ENCODE data around the gene ST6GALNAC3.

ST6GALNAC3 gene

DNA sequence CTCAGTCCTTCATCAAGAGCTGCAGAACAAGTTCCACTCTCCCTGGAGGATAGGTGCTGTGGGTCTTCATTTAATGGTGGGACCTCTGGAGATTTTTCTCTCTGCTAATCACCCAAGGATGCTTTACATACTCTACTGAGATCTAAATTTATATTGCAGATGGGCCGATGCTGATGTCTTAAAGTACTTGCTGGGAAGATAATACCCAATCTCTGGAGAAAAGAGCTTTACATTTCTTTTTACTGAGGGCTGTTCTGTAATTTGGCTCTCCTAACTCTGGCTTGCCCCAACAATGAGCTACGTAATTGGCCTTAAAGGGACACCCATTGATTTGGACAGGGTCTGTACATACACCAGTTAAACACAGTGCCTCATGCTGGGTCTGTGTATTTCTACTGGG is 86.9 kb downstream of the ST6GALNAC3 start:
- DNase-seq (ENCODE audit: low spot score), result no peak
- Histone ChIP-seq H3K9me3 (ENCODE audit: severe bottlenecking) (no peaks in the 10 kb centered on the region), H3K4me3 (ENCODE audit: severe bottlenecking) (no peak overlapping the region), H3K27ac (ENCODE audit: poor library complexity, severe bottlenecking) (no peak overlapping the region), H3K4me1 (ENCODE audit: insufficient read depth, poor library complexity, severe bottlenecking) (no peaks in the 10 kb centered on the region), H3K36me3 (ENCODE audit: low read depth) (no peaks in the 10 kb centered on the region), H3K27me3 (ENCODE audit: insufficient read depth, poor library complexity, severe bottlenecking) (no peaks in the 10 kb centered on the region)
- ATAC-seq (ENCODE audit: low read depth), result no peak
- TF ChIP-seq, protein P1, sequence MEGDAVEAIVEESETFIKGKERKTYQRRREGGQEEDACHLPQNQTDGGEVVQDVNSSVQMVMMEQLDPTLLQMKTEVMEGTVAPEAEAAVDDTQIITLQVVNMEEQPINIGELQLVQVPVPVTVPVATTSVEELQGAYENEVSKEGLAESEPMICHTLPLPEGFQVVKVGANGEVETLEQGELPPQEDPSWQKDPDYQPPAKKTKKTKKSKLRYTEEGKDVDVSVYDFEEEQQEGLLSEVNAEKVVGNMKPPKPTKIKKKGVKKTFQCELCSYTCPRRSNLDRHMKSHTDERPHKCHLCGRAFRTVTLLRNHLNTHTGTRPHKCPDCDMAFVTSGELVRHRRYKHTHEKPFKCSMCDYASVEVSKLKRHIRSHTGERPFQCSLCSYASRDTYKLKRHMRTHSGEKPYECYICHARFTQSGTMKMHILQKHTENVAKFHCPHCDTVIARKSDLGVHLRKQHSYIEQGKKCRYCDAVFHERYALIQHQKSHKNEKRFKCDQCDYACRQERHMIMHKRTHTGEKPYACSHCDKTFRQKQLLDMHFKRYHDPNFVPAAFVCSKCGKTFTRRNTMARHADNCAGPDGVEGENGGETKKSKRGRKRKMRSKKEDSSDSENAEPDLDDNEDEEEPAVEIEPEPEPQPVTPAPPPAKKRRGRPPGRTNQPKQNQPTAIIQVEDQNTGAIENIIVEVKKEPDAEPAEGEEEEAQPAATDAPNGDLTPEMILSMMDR (IDR thresholded peaks at IDR 0.05; ENCODE audit: poor library complexity, severe bottlenecking), result no peak

DNA sequence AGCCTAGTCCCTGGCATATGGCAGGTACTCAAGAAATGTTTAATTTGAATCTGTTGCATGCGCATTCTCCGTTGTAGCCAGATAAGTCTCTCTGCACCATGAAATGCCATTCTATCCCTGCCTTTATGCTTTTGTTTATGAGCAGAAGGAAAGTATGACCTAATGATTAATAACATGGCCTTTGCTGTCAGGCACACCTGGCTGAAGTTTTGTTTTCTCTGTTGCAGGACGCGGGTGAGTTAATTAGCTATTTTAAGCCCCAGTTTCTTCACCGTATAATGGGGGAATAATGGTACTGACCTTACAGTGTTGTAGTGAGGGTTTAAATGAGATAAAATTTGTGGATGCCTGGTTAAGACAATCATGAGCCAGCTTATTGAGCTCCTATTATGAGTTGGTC is 87.7 kb downstream of the ST6GALNAC3 start:
- no peak overlapping the region for H3K4me3 ChIP-seq (ENCODE audit: severe bottlenecking)
- ATAC-seq (ENCODE audit: low read depth) (no peak), DNase-seq (ENCODE audit: low spot score) (no peak)
- TF ChIP-seq, protein P1 (IDR thresholded peaks at IDR 0.05; ENCODE audit: poor library complexity, severe bottlenecking), result no peak
- no peaks in the 10 kb centered on the region for H3K9me3 ChIP-seq (ENCODE audit: severe bottlenecking)
- H3K27me3 ChIP-seq (ENCODE audit: insufficient read depth, poor library complexity, severe bottlenecking), result no peaks in the 10 kb centered on the region
- no peaks in the 10 kb centered on the region for H3K36me3 ChIP-seq (ENCODE audit: low read depth)
- no peak overlapping the region for H3K27ac ChIP-seq (ENCODE audit: poor library complexity, severe bottlenecking)
- no peaks in the 10 kb centered on the region for H3K4me1 ChIP-seq (ENCODE audit: insufficient read depth, poor library complexity, severe bottlenecking)

DNA sequence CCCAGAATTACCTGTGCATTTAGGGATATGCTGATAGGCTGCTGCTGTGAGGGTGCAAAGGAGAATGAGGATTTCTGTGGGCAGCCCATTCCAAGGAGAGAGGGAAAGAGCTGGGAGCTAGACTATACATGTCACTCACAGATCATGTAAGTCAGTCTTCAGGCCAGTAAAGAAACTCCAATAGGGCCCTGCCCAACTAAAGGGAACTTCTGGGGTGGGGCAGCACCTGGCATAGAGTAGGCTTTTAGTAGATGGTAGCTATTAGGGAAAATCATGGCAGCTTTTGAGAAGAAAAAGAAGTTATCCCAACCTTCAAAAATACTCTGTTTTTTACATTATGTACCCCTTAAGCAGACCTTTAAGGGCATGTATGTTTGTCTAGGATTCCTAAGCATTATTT is 89.6 kb downstream of the ST6GALNAC3 start:
- Histone ChIP-seq H3K27me3 (ENCODE audit: insufficient read depth, poor library complexity, severe bottlenecking) (no peaks in the 10 kb centered on the region), H3K4me1 (ENCODE audit: insufficient read depth, poor library complexity, severe bottlenecking) (no peaks in the 10 kb centered on the region), H3K27ac (ENCODE audit: poor library complexity, severe bottlenecking) (no peak overlapping the region), H3K36me3 (ENCODE audit: low read depth) (no peaks in the 10 kb centered on the region), H3K4me3 (ENCODE audit: severe bottlenecking) (no peak overlapping the region), H3K9me3 (ENCODE audit: severe bottlenecking) (no peaks in the 10 kb centered on the region)
- ATAC-seq (ENCODE audit: low read depth) (no peak), DNase-seq (ENCODE audit: low spot score) (no peak)
- TF ChIP-seq, protein P1 (IDR thresholded peaks at IDR 0.05; ENCODE audit: poor library complexity, severe bottlenecking), result no peak

DNA sequence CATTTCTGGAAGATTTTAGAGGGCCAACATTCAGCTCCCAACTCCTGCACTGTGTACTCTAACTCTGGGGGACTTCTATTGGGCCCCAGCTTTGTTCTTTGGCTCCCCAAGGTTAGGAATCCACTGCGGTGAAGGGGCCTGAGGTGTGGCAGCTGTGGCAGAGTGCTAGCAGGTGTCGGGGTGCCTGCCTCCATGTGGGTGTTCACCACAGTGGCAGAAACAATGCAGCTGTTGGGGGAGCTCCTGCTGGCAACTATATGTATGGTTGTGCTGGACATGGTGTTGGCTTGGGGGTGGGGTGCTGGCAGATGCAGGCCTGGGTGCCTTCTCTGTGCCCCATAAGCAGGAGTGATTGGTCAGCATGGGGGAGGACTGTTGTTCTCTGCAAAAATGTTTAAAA is 95.5 kb downstream of the ST6GALNAC3 start:
- no peak for ATAC-seq (ENCODE audit: low read depth)
- no peaks in the 10 kb centered on the region for H3K36me3 ChIP-seq (ENCODE audit: low read depth)
- no peak for DNase-seq (ENCODE audit: low spot score)
- H3K27ac ChIP-seq (ENCODE audit: poor library complexity, severe bottlenecking), result no peak overlapping the region
- H3K4me3 ChIP-seq (ENCODE audit: severe bottlenecking), result no peak overlapping the region
- H3K9me3 ChIP-seq (ENCODE audit: severe bottlenecking), result no peaks in the 10 kb centered on the region
- TF ChIP-seq, protein P1 (IDR thresholded peaks at IDR 0.05; ENCODE audit: poor library complexity, severe bottlenecking), result no peak
- H3K27me3 ChIP-seq (ENCODE audit: insufficient read depth, poor library complexity, severe bottlenecking), result no peaks in the 10 kb centered on the region
- no peaks in the 10 kb centered on the region for H3K4me1 ChIP-seq (ENCODE audit: insufficient read depth, poor library complexity, severe bottlenecking)

DNA sequence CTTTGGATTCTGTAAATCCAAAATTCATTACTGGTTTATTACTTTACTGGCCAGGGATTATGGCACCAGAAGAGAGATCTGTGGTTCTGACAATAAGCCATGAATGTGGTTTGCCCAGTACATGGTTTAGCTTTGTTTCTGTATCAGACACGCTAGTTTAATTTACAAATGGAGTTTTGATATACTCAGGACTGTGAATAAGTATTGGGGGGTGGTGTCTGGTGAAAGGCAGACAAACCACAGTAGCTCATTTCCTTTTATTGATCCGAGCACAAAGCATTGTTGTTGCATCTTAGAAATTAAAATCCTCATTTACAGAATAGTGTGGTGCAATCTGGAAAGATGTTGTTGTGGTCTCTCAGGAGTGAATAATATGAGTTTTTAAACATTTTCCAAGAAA is 96.0 kb downstream of the ST6GALNAC3 start:
- Histone ChIP-seq H3K36me3 (ENCODE audit: low read depth) (no peaks in the 10 kb centered on the region), H3K27ac (ENCODE audit: poor library complexity, severe bottlenecking) (no peak overlapping the region), H3K27me3 (ENCODE audit: insufficient read depth, poor library complexity, severe bottlenecking) (no peaks in the 10 kb centered on the region), H3K4me3 (ENCODE audit: severe bottlenecking) (no peak overlapping the region), H3K4me1 (ENCODE audit: insufficient read depth, poor library complexity, severe bottlenecking) (no peaks in the 10 kb centered on the region), H3K9me3 (ENCODE audit: severe bottlenecking) (no peaks in the 10 kb centered on the region)
- no peak for ATAC-seq (ENCODE audit: low read depth)
- DNase-seq (ENCODE audit: low spot score), result no peak
- TF ChIP-seq, protein P1 (IDR thresholded peaks at IDR 0.05; ENCODE audit: poor library complexity, severe bottlenecking), result no peak
